Natural killer cell treated with Interleukin-12 subunit alpha and Interleukin-12 subunit beta and Interleukin-15 and Interleukin-18, amount 100 ng/mL, for 72 hours (primary cell): Measurements from ENCODE around the gene ACOX3. TPM values are rescaled to one million over a fixed set of nuclear protein-coding genes. Genes with fewer than 3 reads are reported as not detected.
"Not testable (repeated sequence)": the region's sequence is repeated elsewhere in the genome, so short reads cannot be mapped to it uniquely, and the experiment has no call there.

Experiments used
- ATAC-seq, 2 donors: fragments of 150-1000 bp; cut with Tn5 transposase in 1 of 2; sonication (Bioruptor Pico), chemical (Tn5 transposase) in 1 of 2; 2 replicates each; pipeline ENCODE4 v1.10.0; 2021
- DNase-seq: peaks from one replicate; pipeline ENCODE4 v3.0.0; 2022; ENCODE audit warnings: low spot score
- H3K27ac Mint-ChIP-seq, 2 donors: 1 replicate in 1 of 2; 2 replicates in 1 of 2; pipeline ENCODE4 v1.8.0; 2022; ENCODE audit warnings: mixed read lengths in 2 of 2, mild to moderate bottlenecking in 1 of 2, moderate library complexity in 1 of 2
- H3K27me3 Mint-ChIP-seq, 2 donors: 1 replicate in 1 of 2; 2 replicates in 1 of 2; pipeline ENCODE4 v1.8.0; 2022; ENCODE audit warnings: mixed read lengths in 2 of 2
- H3K36me3 Mint-ChIP-seq: one replicate; pipeline ENCODE4 v1.8.0; 2022; ENCODE audit warnings: mixed read lengths
- H3K4me1 Mint-ChIP-seq, 2 donors: 1 replicate in 1 of 2; 2 replicates in 1 of 2; pipeline ENCODE4 v1.8.0; 2022; ENCODE audit warnings: low read depth in 2 of 2, mixed read lengths in 2 of 2, mild to moderate bottlenecking in 1 of 2
- H3K4me3 Mint-ChIP-seq: one replicate; pipeline ENCODE4 v1.8.0; 2022; ENCODE audit warnings: mixed read lengths
- H3K9me3 Mint-ChIP-seq: 2 replicates; pipeline ENCODE4 v1.8.0; 2022; ENCODE audit warnings: mixed read lengths
- total RNA-seq, 2 donors: library from RNA; stranded (reverse); gene quantifications; one replicate each; pipeline ENCODE4 v1.2.3, GENCODE V29; 2022

Gene ACOX3
- total RNA-seq, 2 donors from 2014 or later, result 19.9 to 22.2 TPM

DNA sequence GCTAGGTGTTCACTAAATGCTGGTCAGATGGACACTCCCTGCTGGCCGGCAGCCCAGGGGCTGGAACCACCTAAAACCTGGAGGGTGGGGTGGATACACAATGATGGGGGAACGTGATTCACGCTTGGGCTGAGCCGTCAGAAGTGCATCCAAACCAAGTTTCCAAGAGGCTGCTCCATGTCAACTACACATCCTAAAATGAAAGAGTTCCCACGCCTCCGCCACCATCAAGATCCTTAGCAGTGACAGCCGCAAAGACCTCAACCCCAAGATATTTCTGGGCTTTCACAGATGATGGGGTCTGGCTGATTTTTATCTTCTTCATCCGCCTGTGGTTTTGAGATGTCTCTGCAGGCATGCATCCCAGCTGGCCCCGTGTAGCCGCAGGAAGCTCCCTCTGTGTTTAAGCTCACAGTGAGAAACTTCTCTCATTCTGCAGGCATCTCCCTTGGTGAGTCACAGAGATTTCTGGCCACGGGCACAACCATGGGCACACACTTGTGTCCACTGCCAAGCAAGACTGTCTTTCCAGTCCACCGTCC lies 86.5 kb downstream of the ACOX3 start:
- Mint-ChIP-seq H3K4me3 (no peak overlapping the region), H3K27ac (no peak overlapping the region), H3K4me1 (no peaks in the 10 kb centered on the region), H3K27me3 (peaks cover 0 to 2% of the 10 kb centered on the region in 2 donors), H3K9me3 (no peaks in the 10 kb centered on the region), H3K36me3 (no peaks in the 10 kb centered on the region)
- no peak for DNase-seq
- no peak for ATAC-seq

DNA sequence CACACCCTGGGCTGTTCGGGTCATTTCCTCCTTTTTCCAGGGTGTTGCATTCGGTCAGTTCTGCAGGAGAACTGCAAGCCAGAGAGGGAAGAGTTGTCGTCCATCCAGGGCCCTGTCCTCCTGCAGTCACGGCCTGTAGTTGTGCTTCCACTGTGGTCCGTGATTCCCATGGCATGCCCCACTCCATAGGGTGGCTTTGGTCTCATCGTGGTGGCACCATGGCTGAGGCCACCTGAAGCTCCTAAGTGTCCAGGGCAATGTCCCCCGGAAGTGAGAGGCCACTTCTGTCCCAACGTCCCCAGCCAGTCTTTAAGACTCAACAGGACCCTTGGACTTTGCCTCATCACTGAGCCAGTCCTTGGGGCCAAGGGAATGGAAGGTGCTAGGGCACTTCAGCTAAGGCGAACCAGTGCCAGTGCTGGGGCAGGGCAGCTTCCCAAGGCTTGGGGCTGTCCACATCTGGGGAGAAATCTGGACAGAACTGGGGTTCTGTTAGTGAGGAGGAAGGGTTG lies 87.3 kb downstream of the ACOX3 start:
- Mint-ChIP-seq H3K36me3 (no peaks in the 10 kb centered on the region), H3K9me3 (no peaks in the 10 kb centered on the region), H3K4me3 (no peak overlapping the region), H3K27me3 (peaks cover 0 to 2% of the 10 kb centered on the region in 2 donors), H3K4me1 (no peaks in the 10 kb centered on the region), H3K27ac (no peak overlapping the region)
- DNase-seq (no peak), ATAC-seq (no peak)

DNA sequence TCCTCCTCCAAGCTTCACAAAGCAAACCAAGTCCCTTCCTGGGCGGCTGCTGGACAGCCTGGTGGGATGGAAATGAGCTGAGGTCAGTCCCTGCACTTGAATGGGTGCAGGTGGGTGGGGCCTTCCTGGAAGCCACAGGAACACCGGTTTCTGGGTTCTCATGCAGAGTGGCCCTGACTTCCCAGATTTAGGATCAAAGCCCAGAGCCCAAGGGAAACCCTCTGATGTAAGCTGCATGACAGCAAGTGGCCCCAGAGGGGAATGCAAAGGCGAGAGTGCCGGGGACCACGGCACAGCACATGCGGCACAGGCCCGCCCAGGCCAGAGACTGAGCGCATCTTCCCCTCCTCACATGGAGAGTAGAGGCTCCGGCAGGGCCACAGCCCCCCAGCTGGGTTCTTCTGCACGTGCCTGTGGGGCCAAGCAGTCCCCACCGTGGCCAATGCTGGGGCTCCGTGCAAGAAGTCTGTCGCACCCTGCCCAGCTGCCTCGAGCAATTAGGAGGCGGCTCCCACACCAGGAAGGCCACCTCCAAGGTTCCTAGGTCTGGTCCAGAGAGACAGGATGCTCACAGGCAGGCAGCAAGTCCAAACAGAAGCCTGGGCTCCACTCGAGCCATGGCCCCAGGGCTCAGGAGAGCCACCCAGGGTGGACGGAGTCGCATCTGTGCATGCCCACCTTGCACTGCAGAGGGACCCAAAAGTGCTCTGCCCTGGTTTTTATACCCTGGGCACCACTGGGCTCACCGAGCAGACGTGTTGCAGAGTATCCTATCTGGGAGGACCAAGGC lies 88.0 kb downstream of the ACOX3 start:
- no peaks in the 10 kb centered on the region for H3K27me3 Mint-ChIP-seq
- no peak for DNase-seq
- no peak overlapping the region for H3K4me3 Mint-ChIP-seq
- no peaks in the 10 kb centered on the region for H3K36me3 Mint-ChIP-seq
- no peak for ATAC-seq
- no peak overlapping the region for H3K27ac Mint-ChIP-seq
- no peaks in the 10 kb centered on the region for H3K9me3 Mint-ChIP-seq
- H3K4me1 Mint-ChIP-seq, result no peaks in the 10 kb centered on the region

DNA sequence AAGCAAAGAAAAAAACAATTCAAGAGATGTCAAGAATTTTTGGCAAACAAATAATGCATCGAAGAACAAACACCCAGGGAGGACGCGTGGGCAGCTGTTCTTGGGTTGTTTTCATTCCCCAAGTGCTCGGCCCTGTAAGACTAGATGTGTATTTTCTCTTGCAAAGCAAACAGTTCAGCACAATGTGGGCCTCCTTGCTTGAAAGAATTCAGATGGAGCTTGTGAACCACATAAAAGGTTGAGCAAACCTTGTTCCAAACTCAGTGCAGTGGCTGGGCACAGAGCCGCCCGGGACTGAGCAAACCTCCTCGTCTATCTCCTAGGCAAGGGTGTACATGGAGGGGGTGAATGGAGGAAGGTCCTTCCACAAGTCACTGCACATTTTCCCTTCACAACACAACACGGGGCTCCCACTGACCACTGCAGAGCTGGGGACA lies 88.6 kb downstream of the ACOX3 start:
- Mint-ChIP-seq H3K9me3 (no peaks in the 10 kb centered on the region), H3K27me3 (no peaks in the 10 kb centered on the region), H3K4me3 (no peak overlapping the region), H3K4me1 (no peaks in the 10 kb centered on the region), H3K27ac (no peak overlapping the region), H3K36me3 (no peaks in the 10 kb centered on the region)
- DNase-seq, result no peak
- no peak for ATAC-seq

GRCh38 chr4:8350841-8351461 lies 89.6 kb downstream of the ACOX3 start:
- H3K27me3 Mint-ChIP-seq, result no peaks in the 10 kb centered on the region
- DNase-seq (no peak), ATAC-seq (peak in 1 of 2 donors; percentile 48)
- H3K36me3 Mint-ChIP-seq, result no peaks in the 10 kb centered on the region
- no peak overlapping the region for H3K4me3 Mint-ChIP-seq
- H3K4me1 Mint-ChIP-seq, result no peaks in the 10 kb centered on the region
- H3K9me3 Mint-ChIP-seq, result no peaks in the 10 kb centered on the region
- H3K27ac Mint-ChIP-seq, result no peak overlapping the region

DNA sequence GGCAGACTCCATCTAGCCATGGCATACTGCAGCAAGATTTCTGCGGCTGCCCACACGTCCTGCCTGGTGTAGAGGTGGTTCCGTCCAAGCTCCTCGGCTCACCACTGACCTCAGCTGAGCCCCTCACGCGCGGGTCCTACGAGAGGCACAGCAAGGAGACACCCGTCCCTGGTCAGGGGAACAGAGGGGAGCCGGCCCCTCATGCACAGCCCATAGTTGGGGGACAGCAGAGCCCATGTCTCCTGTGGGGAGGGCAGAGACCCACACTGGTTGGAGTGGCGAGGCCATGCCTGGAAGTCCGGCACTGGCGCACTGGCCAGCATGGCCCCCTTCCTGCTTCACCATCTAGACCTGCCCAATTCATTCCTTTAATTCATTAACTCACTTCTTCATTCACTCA lies 90.2 kb downstream of the ACOX3 start:
- Mint-ChIP-seq H3K36me3 (no peaks in the 10 kb centered on the region), H3K9me3 (no peaks in the 10 kb centered on the region), H3K4me1 (no peaks in the 10 kb centered on the region), H3K4me3 (no peak overlapping the region), H3K27me3 (no peaks in the 10 kb centered on the region), H3K27ac (no peak overlapping the region)
- DNase-seq (no peak), ATAC-seq (no peak)

GRCh38 chr4:8349664-8350236 lies 90.8 kb downstream of the ACOX3 start:
- no peak for DNase-seq
- no peaks in the 10 kb centered on the region for H3K4me1 Mint-ChIP-seq

GRCh38 chr4:8349236-8349635 lies 91.3 kb downstream of the ACOX3 start:
- ATAC-seq, DNase-seq, H3K9me3 Mint-ChIP-seq, H3K4me3 Mint-ChIP-seq, H3K27me3 Mint-ChIP-seq, H3K27ac Mint-ChIP-seq, H3K36me3 Mint-ChIP-seq, H3K4me1 Mint-ChIP-seq: not testable (repeated sequence)

More at GRCh38 chr4:8349664-8350236, 90.8 kb downstream of the ACOX3 start:
- Mint-ChIP-seq H3K27me3 (no peaks in the 10 kb centered on the region), H3K9me3 (no peaks in the 10 kb centered on the region), H3K27ac (no peak overlapping the region), H3K4me3 (no peak overlapping the region), H3K36me3 (no peaks in the 10 kb centered on the region)
- no peak for ATAC-seq

- Mint-ChIP-seq H3K27me3 (no peaks in the 10 kb centered on the region), H3K9me3 (no peaks in the 10 kb centered on the region), H3K27ac (no peak overlapping the region), H3K4me1 (no peaks in the 10 kb centered on the region), H3K36me3 (no peaks in the 10 kb centered on the region), H3K4me3 (no peak overlapping the region)
- ATAC-seq (no peak), DNase-seq (no peak)
Measured at GRCh38 chr4:8348071-8348470, 92.5 kb downstream of the ACOX3 start.

- peak in 1 of 2 donors; percentile 4 for ATAC-seq
- Mint-ChIP-seq H3K36me3 (no peaks in the 10 kb centered on the region), H3K9me3 (no peaks in the 10 kb centered on the region), H3K4me1 (no peaks in the 10 kb centered on the region), H3K27me3 (no peaks in the 10 kb centered on the region), H3K4me3 (no peak overlapping the region), H3K27ac (no peak overlapping the region)
- no peak for DNase-seq
Measured at GRCh38 chr4:8347660-8348059, 92.9 kb downstream of the ACOX3 start.

- no peaks in the 10 kb centered on the region for H3K4me1 Mint-ChIP-seq
- no peak overlapping the region for H3K27ac Mint-ChIP-seq
- ATAC-seq, result no peak
- H3K4me3 Mint-ChIP-seq, result no peak overlapping the region
- H3K9me3 Mint-ChIP-seq, result no peaks in the 10 kb centered on the region
- H3K27me3 Mint-ChIP-seq, result no peaks in the 10 kb centered on the region
- DNase-seq, result no peak
- no peaks in the 10 kb centered on the region for H3K36me3 Mint-ChIP-seq
Measured at GRCh38 chr4:8346838-8347605, 93.5 kb downstream of the ACOX3 start.

DNA sequence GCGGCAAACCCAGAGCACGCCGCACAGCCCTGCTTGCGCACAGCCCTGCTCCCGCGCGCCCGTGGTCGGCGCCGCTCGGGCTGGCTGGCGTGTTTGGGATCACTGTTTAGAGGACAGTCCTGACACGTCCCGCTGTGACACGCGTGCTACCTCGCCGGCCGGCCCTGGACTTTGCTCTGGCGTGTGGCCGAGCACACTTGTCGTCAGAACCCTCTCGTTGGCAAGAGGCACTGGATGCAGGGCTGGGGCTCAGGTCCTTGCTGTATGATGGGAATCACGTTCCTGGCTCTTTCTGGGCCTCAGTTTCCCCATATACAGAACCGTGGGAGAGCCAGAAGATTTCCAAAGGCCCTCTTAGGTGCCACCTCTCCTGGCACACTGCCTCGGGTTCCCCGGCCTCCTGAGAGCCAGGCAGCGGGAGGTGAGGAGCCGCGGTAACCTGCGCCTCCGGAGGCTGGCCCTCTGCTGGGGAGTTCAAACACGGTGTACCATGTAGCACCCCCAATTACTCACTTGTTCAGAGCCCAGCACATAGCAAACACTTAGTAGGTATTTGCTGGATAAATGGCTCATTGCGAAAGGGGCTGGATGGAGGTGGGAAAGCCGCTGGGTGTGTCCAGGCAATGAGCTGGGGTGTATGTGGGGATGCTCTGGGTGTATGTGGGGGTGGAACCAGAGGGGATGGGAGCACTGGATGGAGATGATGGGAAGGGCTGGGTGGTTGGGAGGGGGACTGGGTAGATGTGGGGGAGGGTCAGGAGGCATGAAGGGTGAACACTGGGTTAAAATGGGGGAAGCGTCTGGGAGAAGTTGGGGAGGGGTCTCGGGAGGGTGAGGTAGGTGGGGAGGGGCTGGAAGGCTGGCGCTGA lies 94.3 kb downstream of the ACOX3 start:
- ATAC-seq (no peak), DNase-seq (no peak)
- no peaks in the 10 kb centered on the region for H3K9me3 Mint-ChIP-seq
- H3K27ac Mint-ChIP-seq, result no peak overlapping the region
- peaks cover 0 to 3% of the 10 kb centered on the region in 2 donors for H3K27me3 Mint-ChIP-seq
- H3K4me3 Mint-ChIP-seq, result no peak overlapping the region
- peaks cover 0 to 2% of the 10 kb centered on the region in 2 donors for H3K4me1 Mint-ChIP-seq
- no peaks in the 10 kb centered on the region for H3K36me3 Mint-ChIP-seq
